CD4-positive, alpha-beta T cell treated with Interleukin-4 for 1 hour (primary cell): ENCODE data around the gene FOSB.
A peak's percentile ranks its signal among the peaks of the same experiment; 100 is the strongest.
"Not testable (repeated sequence)": the region's sequence is repeated elsewhere in the genome, so short reads cannot be mapped to it uniquely, and the experiment has no call there.

Experiments
- DNase-seq, 2 donors: peaks; one replicate each; pipeline ENCODE4 v3.0.0-alpha.2; 2020 to 2022

Gene FOSB

GRCh38 chr19:45467456-45468158, at the start of gene FOSB:
Gene FOSB (plus strand): TSS chr19:45467996. CDS start chr19:45468587, 591 bp downstream.
- DNase-seq, result peak; percentile 96 to 97

GRCh38 chr19:45418802-45419201, 49.0 kb upstream of the FOSB start:
- no peak for DNase-seq

DNA sequence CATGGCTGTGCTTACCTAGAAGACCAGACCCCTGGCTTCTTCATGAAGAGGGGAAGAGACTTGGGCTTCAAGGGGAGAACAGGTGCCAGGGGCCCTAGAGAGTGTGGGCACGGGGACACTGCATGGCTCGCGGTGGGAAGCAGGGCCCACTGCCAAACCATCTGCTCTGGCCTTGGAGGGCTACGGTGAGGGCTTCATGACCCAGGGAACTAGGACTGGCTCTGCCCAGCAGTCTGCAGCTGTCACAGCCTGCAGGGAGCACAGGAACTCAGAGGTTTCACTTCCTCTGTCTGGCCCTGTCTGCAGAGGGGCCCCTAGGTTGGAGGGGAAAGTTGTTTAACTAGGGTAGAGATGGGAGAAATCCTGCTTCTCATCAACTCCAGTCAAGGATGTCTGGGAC, 48.4 kb upstream of the FOSB start:
- peak in 1 of 2 donors; percentile 69 for DNase-seq

- no peak for DNase-seq
Measured at GRCh38 chr19:45419895-45420294, 47.9 kb upstream of the FOSB start.

- no peak for DNase-seq
Measured at GRCh38 chr19:45420356-45420755, 47.4 kb upstream of the FOSB start.

GRCh38 chr19:45420871-45421270, 46.9 kb upstream of the FOSB start:
- no peak for DNase-seq

DNA sequence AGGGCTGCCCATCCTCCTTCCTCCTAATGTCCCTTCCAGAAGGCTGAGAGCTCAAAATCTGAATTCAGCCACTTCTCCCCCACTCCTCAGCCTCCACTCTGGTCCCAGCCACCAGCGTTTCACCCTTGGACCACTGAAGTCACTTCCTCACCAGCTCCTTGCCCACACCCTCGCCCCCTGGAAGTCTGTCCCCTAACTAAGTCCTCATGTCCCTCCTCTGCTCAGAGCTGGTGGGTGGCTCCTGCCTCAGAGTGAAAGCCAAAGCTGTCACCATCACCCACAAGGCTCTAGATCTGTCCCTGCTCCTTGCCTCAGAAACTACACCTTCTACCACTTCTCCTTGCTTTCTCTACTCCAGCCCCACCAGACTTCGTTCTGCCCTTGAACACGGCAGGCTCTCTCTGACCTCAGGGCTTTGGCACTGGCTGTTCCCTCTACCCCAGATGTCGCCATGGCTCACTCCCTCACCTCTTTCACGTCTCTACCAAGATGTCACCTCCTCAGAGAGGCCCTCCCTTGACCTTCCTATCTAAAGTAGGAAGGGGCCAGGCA, 45.8 kb upstream of the FOSB start:
- no peak for DNase-seq

DNA sequence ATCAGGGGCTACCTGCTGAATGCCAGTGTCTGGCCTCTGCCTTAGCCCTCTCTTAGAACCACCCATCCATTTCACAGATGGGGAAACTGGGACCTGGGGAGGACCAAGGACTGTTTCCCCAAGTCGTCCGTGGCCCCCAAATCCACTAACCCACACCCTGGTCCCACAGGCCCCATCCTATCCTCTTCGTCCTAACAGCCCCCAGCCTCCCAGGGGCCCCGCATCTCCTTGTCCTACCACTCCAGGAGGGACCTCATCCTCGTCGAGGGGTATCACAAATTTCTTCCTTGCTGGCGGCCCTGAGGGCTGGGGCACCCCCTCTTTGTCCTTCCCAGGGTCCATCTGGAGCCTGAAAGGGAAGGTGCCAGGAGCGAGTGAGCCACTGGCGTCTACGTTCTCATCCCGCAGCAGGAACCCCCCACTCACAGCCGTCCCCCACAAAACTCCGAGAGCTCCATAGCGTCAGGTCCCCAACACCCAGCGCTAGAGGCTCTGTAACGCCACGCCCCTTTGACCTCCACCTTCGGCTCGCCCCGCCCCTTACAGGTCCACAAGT, 44.7 kb upstream of the FOSB start:
- DNase-seq, result no peak

- DNase-seq, result peak; percentile 91 to 92
Measured at GRCh38 chr19:45423589-45424190, 44.1 kb upstream of the FOSB start, which contains the start of gene ERCC1. Gene ERCC1 (minus strand): TSS chr19:45423917. CDS start chr19:45423374, 543 bp downstream.

DNA sequence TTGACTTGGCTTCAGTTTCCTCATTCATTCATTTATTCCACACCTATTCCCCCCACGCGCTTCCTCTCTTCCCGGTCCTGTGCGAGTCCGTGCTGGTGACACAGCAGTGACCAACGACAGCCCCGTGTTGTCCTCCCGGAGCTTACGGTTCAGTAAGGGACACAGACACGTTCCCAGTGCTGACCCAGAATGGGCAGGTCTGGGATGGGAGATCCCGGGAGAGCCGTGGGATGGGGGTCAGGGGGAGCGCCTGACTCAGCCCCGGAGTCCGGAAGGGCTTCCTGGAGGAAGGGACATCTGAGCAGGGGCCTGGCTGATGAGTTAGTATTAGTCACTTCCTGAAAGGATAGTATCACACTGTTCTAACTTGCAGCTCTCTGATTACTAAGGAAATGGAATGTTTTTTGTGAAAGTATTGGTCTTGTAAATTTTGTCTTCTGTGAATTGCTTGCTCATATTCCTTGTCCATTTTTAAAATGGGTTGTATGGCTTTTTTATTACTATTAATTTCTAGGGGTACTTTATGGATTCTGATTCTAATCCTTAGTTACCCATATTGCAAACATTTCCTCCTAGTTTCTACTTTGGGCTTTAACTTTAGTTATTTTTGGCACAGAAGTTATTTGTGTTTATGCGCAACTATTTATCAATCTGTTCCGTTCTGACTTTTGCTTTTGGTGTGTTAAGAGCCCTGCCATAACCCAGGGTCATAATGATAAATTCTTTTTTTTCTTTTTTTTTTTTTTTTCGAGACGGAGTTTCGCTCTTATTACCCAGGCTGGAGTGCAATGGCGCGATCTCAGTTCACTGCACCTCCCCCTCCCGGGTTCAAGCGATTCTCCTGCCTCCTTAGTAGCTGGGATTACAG, 43.4 kb upstream of the FOSB start:
- DNase-seq, result peak; percentile 43 to 54

- DNase-seq, result peak in 1 of 2 donors; percentile 43
Measured at GRCh38 chr19:45428384-45429231, 39.2 kb upstream of the FOSB start.

DNA sequence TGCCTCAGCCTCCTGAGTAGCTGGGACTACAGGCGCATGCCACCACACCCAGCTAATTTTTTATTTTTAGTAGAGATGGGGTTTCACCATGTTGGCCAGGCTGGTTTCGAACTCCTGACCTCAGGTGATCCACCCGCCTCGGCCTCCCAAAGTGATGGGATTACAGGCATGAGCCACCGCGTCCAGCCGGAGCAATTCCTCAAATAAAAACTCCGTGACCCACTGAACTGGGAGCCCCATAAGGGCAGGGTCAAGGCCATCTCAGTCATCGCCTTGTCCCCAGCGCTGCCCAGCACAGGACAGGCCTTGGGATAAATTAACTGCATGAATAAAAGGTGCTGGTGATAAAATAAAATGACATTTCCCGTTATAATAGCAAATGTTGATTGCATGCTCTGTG, 37.9 kb upstream of the FOSB start:
- DNase-seq, result not testable (repeated sequence)

DNA sequence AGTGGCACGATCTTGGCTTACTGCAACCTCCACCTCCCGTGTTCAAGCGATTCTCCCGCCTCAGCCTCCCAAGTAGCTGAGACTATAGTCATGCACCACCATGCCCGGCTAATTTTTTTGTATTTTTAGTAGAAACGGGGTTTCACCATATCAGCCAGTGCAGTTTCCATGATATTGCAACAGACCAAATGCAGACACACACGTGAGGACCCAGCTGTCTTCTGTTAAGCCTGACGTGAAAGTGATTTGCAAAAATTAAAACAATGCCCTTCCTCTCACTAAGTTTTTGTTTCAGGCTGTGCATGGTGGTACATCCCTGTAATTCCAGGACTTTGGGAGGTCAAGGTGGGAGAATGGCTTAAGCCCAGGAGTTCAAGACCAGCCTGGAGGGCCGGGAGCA, 36.8 kb upstream of the FOSB start:
- DNase-seq, result not testable (repeated sequence)

GRCh38 chr19:45432543-45432942, 35.3 kb upstream of the FOSB start:
- DNase-seq, result not testable (repeated sequence)

GRCh38 chr19:45437328-45437727, 30.5 kb upstream of the FOSB start:
- no peak for DNase-seq

- DNase-seq, result no peak
Measured at GRCh38 chr19:45439190-45439568, 28.6 kb upstream of the FOSB start.

GRCh38 chr19:45439569-45440258, 28.1 kb upstream of the FOSB start:
- peak; percentile 89 to 90 for DNase-seq

DNA sequence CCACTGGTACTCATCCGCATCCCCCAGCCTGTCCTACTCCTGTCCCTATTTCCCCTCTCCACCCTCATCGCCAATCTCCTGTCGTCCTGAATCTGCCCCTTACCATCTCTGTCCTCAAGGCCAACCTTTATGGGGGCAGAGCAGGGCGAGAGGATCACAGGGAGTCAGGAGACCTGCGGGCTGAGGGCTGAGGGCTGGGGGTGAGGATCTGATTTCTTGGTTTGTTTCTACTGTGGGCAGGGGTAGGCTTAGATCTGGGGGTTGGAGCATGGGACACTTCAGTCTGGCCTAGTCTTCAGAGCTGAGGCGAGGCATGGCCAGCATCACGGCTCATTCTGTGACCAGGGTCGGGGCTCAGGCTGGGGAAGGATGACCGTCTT, 27.5 kb upstream of the FOSB start:
- no peak for DNase-seq

- DNase-seq, result no peak
Measured at GRCh38 chr19:45440873-45441654, 26.7 kb upstream of the FOSB start.

- no peak for DNase-seq
Measured at GRCh38 chr19:45442408-45442777, 25.4 kb upstream of the FOSB start.
